Measurements from ENCODE around the gene BRPF1. TPM values are rescaled to one million over a fixed set of nuclear protein-coding genes. Genes with fewer than 3 reads are reported as not detected.

The BRPF1 gene
- total and polyA plus RNA-seq, 2 experiments from 2014 or later = 9.3 to 10.7 TPM

- TF ChIP-seq, protein P1, sequence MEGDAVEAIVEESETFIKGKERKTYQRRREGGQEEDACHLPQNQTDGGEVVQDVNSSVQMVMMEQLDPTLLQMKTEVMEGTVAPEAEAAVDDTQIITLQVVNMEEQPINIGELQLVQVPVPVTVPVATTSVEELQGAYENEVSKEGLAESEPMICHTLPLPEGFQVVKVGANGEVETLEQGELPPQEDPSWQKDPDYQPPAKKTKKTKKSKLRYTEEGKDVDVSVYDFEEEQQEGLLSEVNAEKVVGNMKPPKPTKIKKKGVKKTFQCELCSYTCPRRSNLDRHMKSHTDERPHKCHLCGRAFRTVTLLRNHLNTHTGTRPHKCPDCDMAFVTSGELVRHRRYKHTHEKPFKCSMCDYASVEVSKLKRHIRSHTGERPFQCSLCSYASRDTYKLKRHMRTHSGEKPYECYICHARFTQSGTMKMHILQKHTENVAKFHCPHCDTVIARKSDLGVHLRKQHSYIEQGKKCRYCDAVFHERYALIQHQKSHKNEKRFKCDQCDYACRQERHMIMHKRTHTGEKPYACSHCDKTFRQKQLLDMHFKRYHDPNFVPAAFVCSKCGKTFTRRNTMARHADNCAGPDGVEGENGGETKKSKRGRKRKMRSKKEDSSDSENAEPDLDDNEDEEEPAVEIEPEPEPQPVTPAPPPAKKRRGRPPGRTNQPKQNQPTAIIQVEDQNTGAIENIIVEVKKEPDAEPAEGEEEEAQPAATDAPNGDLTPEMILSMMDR (IDR thresholded peaks at IDR 0.05; ENCODE audit: poor library complexity) = no peak
- TF ChIP-seq EZH2phosphoT487 (IDR thresholded peaks at IDR 0.05; ENCODE audit: low read depth, severe bottlenecking, unreplicated experiment) (no peak), EZH2 (IDR thresholded peaks at IDR 0.05; ENCODE audit: borderline replicate concordance) (no peak)
Measured at GRCh38 chr3:9698293-9698692, 33.2 kb upstream of the BRPF1 start.

GRCh38 chr3:9700536-9700935, 31.0 kb upstream of the BRPF1 start:
- Histone ChIP-seq H3K79me2 (no peaks in the 10 kb centered on the region), H3K27ac (no peak overlapping the region), H4K20me1 (ENCODE audit: insufficient read depth, poor library complexity, severe bottlenecking) (no peaks in the 10 kb centered on the region), H3K4me2 (no peak overlapping the region), H3K4me1 (ENCODE audit: insufficient read depth) (peaks cover 10% of the 10 kb centered on the region), H2AFZ (no peak overlapping the region), H3K9me3 (ENCODE audit: low read depth) (no peaks in the 10 kb centered on the region), H3K9me2 (replicated peaks; ENCODE audit: insufficient read depth) (no peaks in the 10 kb centered on the region), H3K36me3 (replicated peaks; ENCODE audit: insufficient read depth, low read depth) (no peaks in the 10 kb centered on the region), H3K27me3 (peaks cover 20% of the 10 kb centered on the region), H3K4me3 (no peak overlapping the region)
- no peak for DNase-seq (ENCODE audit: low spot score)
- 97% methylated on average over 2 of the region's 2 CpGs for WGBS (ENCODE audit: low lambda C conversion rate, missing lambda C conversion rate)
- TF ChIP-seq EZH2 (IDR thresholded peaks at IDR 0.05; ENCODE audit: borderline replicate concordance) = no peak
- no peak for TF ChIP-seq EZH2phosphoT487 (IDR thresholded peaks at IDR 0.05; ENCODE audit: low read depth, severe bottlenecking, unreplicated experiment)
- TF ChIP-seq, protein P1 (IDR thresholded peaks at IDR 0.05; ENCODE audit: poor library complexity) = no peak

More at GRCh38 chr3:9698293-9698692, 33.2 kb upstream of the BRPF1 start:
- Histone ChIP-seq H3K4me3 (no peak overlapping the region), H3K4me2 (no peak overlapping the region), H3K9me3 (ENCODE audit: low read depth) (no peaks in the 10 kb centered on the region), H3K27ac (no peak overlapping the region), H3K9me2 (replicated peaks; ENCODE audit: insufficient read depth) (no peaks in the 10 kb centered on the region), H3K4me1 (ENCODE audit: insufficient read depth) (no peaks in the 10 kb centered on the region), H4K20me1 (ENCODE audit: insufficient read depth, poor library complexity, severe bottlenecking) (no peaks in the 10 kb centered on the region), H3K36me3 (replicated peaks; ENCODE audit: insufficient read depth, low read depth) (no peaks in the 10 kb centered on the region), H3K27me3 (peaks cover 3% of the 10 kb centered on the region), H3K79me2 (no peaks in the 10 kb centered on the region), H2AFZ (no peak overlapping the region)
- no peak for DNase-seq (ENCODE audit: low spot score)
- 98% methylated on average over 3 of the region's 3 CpGs for WGBS (ENCODE audit: low lambda C conversion rate, missing lambda C conversion rate)

DNA sequence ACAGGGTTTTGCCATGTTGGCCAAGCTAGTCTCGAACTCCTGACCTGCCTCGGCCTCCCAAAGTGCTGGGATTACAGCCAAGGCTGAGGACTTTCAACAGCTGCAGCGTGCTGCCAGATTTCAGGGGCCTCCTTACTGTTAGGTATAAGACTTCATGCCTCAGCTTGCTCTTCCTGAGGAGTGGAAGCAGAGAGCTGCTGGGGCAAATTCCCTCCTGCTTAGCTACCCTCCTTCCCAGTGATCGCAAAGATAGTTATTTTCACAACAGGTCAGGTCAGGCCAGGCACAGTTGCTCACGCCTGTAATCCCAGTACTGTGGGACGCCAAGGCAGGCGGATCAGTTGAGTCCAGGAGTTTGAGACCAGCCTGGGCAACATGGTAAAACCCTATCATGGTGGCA, 30.5 kb upstream of the BRPF1 start:
- no peaks in the 10 kb centered on the region for H3K79me2 ChIP-seq
- 97% methylated on average over 7 of the region's 7 CpGs for WGBS (ENCODE audit: low lambda C conversion rate, missing lambda C conversion rate)
- DNase-seq (ENCODE audit: low spot score) = no peak
- H4K20me1 ChIP-seq (ENCODE audit: insufficient read depth, poor library complexity, severe bottlenecking) = no peaks in the 10 kb centered on the region
- no peak overlapping the region for H2AFZ ChIP-seq
- peaks cover 25% of the 10 kb centered on the region for H3K27me3 ChIP-seq
- H3K4me3 ChIP-seq = no peak overlapping the region
- peaks cover 10% of the 10 kb centered on the region for H3K4me1 ChIP-seq (ENCODE audit: insufficient read depth)
- no peaks in the 10 kb centered on the region for H3K36me3 ChIP-seq (replicated peaks; ENCODE audit: insufficient read depth, low read depth)
- no peaks in the 10 kb centered on the region for H3K9me3 ChIP-seq (ENCODE audit: low read depth)
- H3K4me2 ChIP-seq = no peak overlapping the region
- no peak overlapping the region for H3K27ac ChIP-seq
- TF ChIP-seq EZH2phosphoT487 (IDR thresholded peaks at IDR 0.05; ENCODE audit: low read depth, severe bottlenecking, unreplicated experiment) (no peak), EZH2 (IDR thresholded peaks at IDR 0.05; ENCODE audit: borderline replicate concordance) (no peak)
- TF ChIP-seq, protein P1 (IDR thresholded peaks at IDR 0.05; ENCODE audit: poor library complexity) = no peak
- H3K9me2 ChIP-seq (replicated peaks; ENCODE audit: insufficient read depth) = no peaks in the 10 kb centered on the region

- no peaks in the 10 kb centered on the region for H3K9me2 ChIP-seq (replicated peaks; ENCODE audit: insufficient read depth)
- DNase-seq (ENCODE audit: low spot score) = no peak
- 95% methylated on average over 9 of the region's 10 CpGs for WGBS (ENCODE audit: low lambda C conversion rate, missing lambda C conversion rate)
- no peak overlapping the region for H3K4me3 ChIP-seq
- H3K27me3 ChIP-seq = peaks cover 30% of the 10 kb centered on the region
- no peaks in the 10 kb centered on the region for H3K36me3 ChIP-seq (replicated peaks; ENCODE audit: insufficient read depth, low read depth)
- H2AFZ ChIP-seq = no peak overlapping the region
- H3K4me1 ChIP-seq (ENCODE audit: insufficient read depth) = peaks cover 10% of the 10 kb centered on the region
- H3K27ac ChIP-seq = no peak overlapping the region
- H3K79me2 ChIP-seq = no peaks in the 10 kb centered on the region
- no peaks in the 10 kb centered on the region for H4K20me1 ChIP-seq (ENCODE audit: insufficient read depth, poor library complexity, severe bottlenecking)
- no peak for TF ChIP-seq EZH2 (IDR thresholded peaks at IDR 0.05; ENCODE audit: borderline replicate concordance)
- TF ChIP-seq, protein P1 (IDR thresholded peaks at IDR 0.05; ENCODE audit: poor library complexity) = no peak
- no peak for TF ChIP-seq EZH2phosphoT487 (IDR thresholded peaks at IDR 0.05; ENCODE audit: low read depth, severe bottlenecking, unreplicated experiment)
- H3K4me2 ChIP-seq = no peak overlapping the region
- H3K9me3 ChIP-seq (ENCODE audit: low read depth) = no peaks in the 10 kb centered on the region
Measured at GRCh38 chr3:9701711-9702110, 29.8 kb upstream of the BRPF1 start.

Measured in hepatocyte (in vitro differentiated cells).